Ascending aorta (tissue), 2 donors: ENCODE measurements around the gene CCDC102B. TPM values are rescaled to one million over a fixed set of nuclear protein-coding genes. Genes with fewer than 3 reads are reported as not detected.
"Not testable (repeated sequence)": the region's sequence is repeated elsewhere in the genome, so short reads cannot be mapped to it uniquely, and the experiment has no call there.

Experiments
- DNase-seq, 2 donors: peaks; one replicate each; pipeline ENCODE4 v3.0.0-alpha.2; 2019; ENCODE audit warnings: low spot score in 2 of 2
- H3K27ac ChIP-seq, 2 donors: fragments of 200-600 bp; sonication (generic); one replicate each; pipeline ENCODE4 v1.5.1; 2016 to 2017; ENCODE audit warnings: mild to moderate bottlenecking in 1 of 2
- H3K27me3 ChIP-seq: fragments of 200-600 bp; sonication (generic); one replicate; pipeline ENCODE4 v1.5.1; 2017
- H3K36me3 ChIP-seq, 2 donors: fragments of 200-600 bp; sonication (generic); one replicate each; pipeline ENCODE4 v1.5.1; 2016
- H3K4me1 ChIP-seq, 2 donors: fragments of 200-600 bp; sonication (generic); one replicate each; pipeline ENCODE4 v1.5.1; 2016 to 2017; ENCODE audit warnings: mild to moderate bottlenecking in 1 of 2
- H3K4me3 ChIP-seq, 2 donors: fragments of 200-600 bp; sonication (generic); one replicate each; pipeline ENCODE4 v1.5.1; 2016 to 2017; ENCODE audit warnings: mild to moderate bottlenecking in 1 of 2
- H3K9me3 ChIP-seq, 2 donors: fragments of 200-600 bp; sonication (generic); one replicate each; pipeline ENCODE4 v1.5.1; 2016
- CTCF ChIP-seq, 3 experiments: fragments of 200-600 bp in 2 of 3; fragments of 450-650 bp in 1 of 3; sonication (generic) in 2 of 3; IDR thresholded peaks; one replicate each; pipeline ENCODE4 v1.5.1; 2016 to 2019; ENCODE audit warnings: antibody characterized with exemption in 3 of 3, mild to moderate bottlenecking in 1 of 3, moderate library complexity in 1 of 3
- intact Hi-C: fragments of 100-400 bp; cut with DNase I; formaldehyde crosslinking; loops from one replicate; pipeline ENCODE4 v1.15.1; 2023
- total RNA-seq: library from RNA; depleted of rRNA; stranded (reverse); fragments of >200 nt; gene quantifications from one replicate; pipeline ENCODE4 v1.1.0, GENCODE V29; 2016

CCDC102B gene
- total RNA-seq, 1 donor from 2014 or later, result 3.3 TPM

GRCh38 chr18:68874361-68874760 lies 76.5 kb downstream of the CCDC102B start:
- intact Hi-C loops, result no loop called here
- Histone ChIP-seq H3K27ac (no peak overlapping the region), H3K4me3 (no peak overlapping the region), H3K36me3 (no peaks in the 10 kb centered on the region), H3K9me3 (no peaks in the 10 kb centered on the region), H3K4me1 (no peaks in the 10 kb centered on the region), H3K27me3 (no peaks in the 10 kb centered on the region)
- no peak for TF ChIP-seq CTCF (IDR thresholded peaks at IDR 0.05)
- no peak for DNase-seq

- H3K27me3 ChIP-seq, H3K27ac ChIP-seq, H3K36me3 ChIP-seq, intact Hi-C loops, H3K4me1 ChIP-seq, H3K9me3 ChIP-seq, H3K4me3 ChIP-seq, DNase-seq: not testable (repeated sequence)
These were observed 82.1 kb downstream of the CCDC102B start for GRCh38 chr18:68879947-68880346.

- intact Hi-C loops, result no loop called here
- Histone ChIP-seq H3K27ac (no peak overlapping the region), H3K36me3 (no peaks in the 10 kb centered on the region), H3K4me3 (no peak overlapping the region), H3K27me3 (no peaks in the 10 kb centered on the region), H3K4me1 (no peaks in the 10 kb centered on the region), H3K9me3 (no peaks in the 10 kb centered on the region)
- no peak for TF ChIP-seq CTCF (IDR thresholded peaks at IDR 0.05)
- no peak for DNase-seq
These were observed 89.5 kb downstream of the CCDC102B start for GRCh38 chr18:68887410-68887809.

- TF ChIP-seq CTCF (IDR thresholded peaks at IDR 0.05), result no peak
- intact Hi-C loops, result no loop called here
These were observed 95.5 kb downstream of the CCDC102B start for GRCh38 chr18:68893354-68893753.

GRCh38 chr18:68897286-68897685 lies 99.4 kb downstream of the CCDC102B start:
- DNase-seq, result no peak
- intact Hi-C loops, result no loop called here

More at GRCh38 chr18:68893354-68893753, 95.5 kb downstream of the CCDC102B start:
- H3K4me3 ChIP-seq, result no peak overlapping the region
- H3K27me3 ChIP-seq, result no peaks in the 10 kb centered on the region
- no peak for DNase-seq
- no peaks in the 10 kb centered on the region for H3K9me3 ChIP-seq
- H3K36me3 ChIP-seq, result no peaks in the 10 kb centered on the region
- H3K27ac ChIP-seq, result no peak overlapping the region
- H3K4me1 ChIP-seq, result no peaks in the 10 kb centered on the region

GRCh38 chr18:68909579-68909978 lies 111.7 kb downstream of the CCDC102B start:
- H3K27me3 ChIP-seq, result no peaks in the 10 kb centered on the region
- TF ChIP-seq CTCF (IDR thresholded peaks at IDR 0.05), result no peak
- H3K27ac ChIP-seq, result no peak overlapping the region
- no peaks in the 10 kb centered on the region for H3K4me1 ChIP-seq
- H3K4me3 ChIP-seq, result no peak overlapping the region
- H3K9me3 ChIP-seq, result no peaks in the 10 kb centered on the region
- intact Hi-C loops, result no loop called here
- H3K36me3 ChIP-seq, result no peaks in the 10 kb centered on the region
- no peak for DNase-seq

More at GRCh38 chr18:68897286-68897685, 99.4 kb downstream of the CCDC102B start:
- Histone ChIP-seq H3K27me3 (no peaks in the 10 kb centered on the region), H3K4me1 (no peaks in the 10 kb centered on the region), H3K27ac (no peak overlapping the region), H3K36me3 (no peaks in the 10 kb centered on the region), H3K9me3 (no peaks in the 10 kb centered on the region), H3K4me3 (no peak overlapping the region)
- no peak for TF ChIP-seq CTCF (IDR thresholded peaks at IDR 0.05)
